ENCODE data around the gene MEIOSIN. TPM values are rescaled to one million over a fixed set of nuclear protein-coding genes. Genes with fewer than 3 reads are reported as not detected.

Gene MEIOSIN
- total and polyA plus RNA-seq, 12 donors, result not detected

GRCh38 chr19:45730368-45731288 lies 2.6 kb upstream of the MEIOSIN start, which contains the start of gene FBXO46:
FBXO46 (minus strand) TSS chr19:45730896; CDS start chr19:45713495, 17,401 bp downstream.
- DNase-seq (peak; percentile 95 to 99), ATAC-seq (peak; percentile 97 to 99 (median 99))
- peak within 1 kb of the TSS in 8 of 10 donors; percentile 41 to 85 (median 73) for H3K27ac ChIP-seq
- H3K27me3 ChIP-seq, result no peaks in the 10 kb centered on the region
- peaks cover 2 to 28% (median 16%) of the 10 kb centered on the region in 9 donors for H3K4me1 ChIP-seq
- peak in 2 of 9 donors; percentile 10 to 14 for TF ChIP-seq CTCF (IDR thresholded peaks at IDR 0.05)
- intact Hi-C loops (cut with DNase I), result loop anchor here in 2 of 10 donors (1.0 to 2.0 kb wide), 3 partner anchors 38 to 40 kb away; partner anchors contain the start of genes QPCTL (in 1 of the 2) and SIX5 (in 1 of the 2)
- 1 to 2% methylated on average over 48 of the region's 48 CpGs for WGBS, 2 donors
- peak within 1 kb of the TSS; percentile 43 to 84 (median 78) for H3K4me3 ChIP-seq
- H3K36me3 ChIP-seq, result peaks cover 0 to 9% (median 0%) of the 10 kb centered on the region in 9 donors
- H3K9me3 ChIP-seq, result no peaks in the 10 kb centered on the region

GRCh38 chr19:45739498-45740439 lies 6.5 kb downstream of the MEIOSIN start:
- ATAC-seq (peak in 1 of 8 donors; percentile 13), DNase-seq (no peak)
- intact Hi-C loops (cut with DNase I), result no loop called here
- H3K9me3 ChIP-seq, result no peaks in the 10 kb centered on the region
- no peak overlapping the region for H3K4me3 ChIP-seq
- H3K27ac ChIP-seq, result no peak overlapping the region
- H3K27me3 ChIP-seq, result peaks cover 0 to 14% (median 0%) of the 10 kb centered on the region in 7 donors
- H3K4me1 ChIP-seq, result no peaks in the 10 kb centered on the region
- TF ChIP-seq CTCF (IDR thresholded peaks at IDR 0.05), result no peak
- 85 to 91% methylated on average over 10 of the region's 10 CpGs for WGBS, 2 donors
- H3K36me3 ChIP-seq, result no peaks in the 10 kb centered on the region

GRCh38 chr19:45742969-45743368 lies 9.7 kb downstream of the MEIOSIN start:
- H3K4me3 ChIP-seq, result no peak overlapping the region
- 79% methylated on average over 4 of the region's 4 CpGs for WGBS, 2 donors
- H3K36me3 ChIP-seq, result no peaks in the 10 kb centered on the region
- H3K27ac ChIP-seq, result no peak overlapping the region
- peaks cover 0 to 19% (median 0%) of the 10 kb centered on the region in 7 donors for H3K27me3 ChIP-seq
- no peak for TF ChIP-seq CTCF (IDR thresholded peaks at IDR 0.05)
- H3K9me3 ChIP-seq, result no peaks in the 10 kb centered on the region
- no peak for ATAC-seq
- no peak for DNase-seq
- no peaks in the 10 kb centered on the region for H3K4me1 ChIP-seq
- intact Hi-C loops (cut with DNase I), result no loop called here

GRCh38 chr19:45745606-45746005 lies 12.4 kb downstream of the MEIOSIN start:
- Histone ChIP-seq H3K9me3 (no peaks in the 10 kb centered on the region), H3K4me3 (no peak overlapping the region), H3K27ac (no peak overlapping the region), H3K27me3 (peaks cover 0 to 19% (median 0%) of the 10 kb centered on the region in 7 donors), H3K36me3 (no peaks in the 10 kb centered on the region), H3K4me1 (no peaks in the 10 kb centered on the region)
- intact Hi-C loops (cut with DNase I), result no loop called here
- ATAC-seq, result no peak
- no peak for DNase-seq
- 91 to 94% methylated on average over 6 of the region's 6 CpGs for WGBS, 2 donors
- TF ChIP-seq CTCF (IDR thresholded peaks at IDR 0.05), result no peak

All from heart right ventricle (tissue), 16 donors.